IPS-11a (cell line): ENCODE measurements around the gene AP3M1.
A peak's percentile ranks its signal among the peaks of the same experiment; 100 is the strongest.
"Not testable (repeated sequence)": the region's sequence is repeated elsewhere in the genome, so short reads cannot be mapped to it uniquely, and the experiment has no call there.

Source experiments
- H3K4me3 ChIP-seq: one replicate; pipeline ENCODE4 v1.5.1; 2013; ENCODE audit warnings: low read depth, low read length, control low read depth

AP3M1 gene

DNA sequence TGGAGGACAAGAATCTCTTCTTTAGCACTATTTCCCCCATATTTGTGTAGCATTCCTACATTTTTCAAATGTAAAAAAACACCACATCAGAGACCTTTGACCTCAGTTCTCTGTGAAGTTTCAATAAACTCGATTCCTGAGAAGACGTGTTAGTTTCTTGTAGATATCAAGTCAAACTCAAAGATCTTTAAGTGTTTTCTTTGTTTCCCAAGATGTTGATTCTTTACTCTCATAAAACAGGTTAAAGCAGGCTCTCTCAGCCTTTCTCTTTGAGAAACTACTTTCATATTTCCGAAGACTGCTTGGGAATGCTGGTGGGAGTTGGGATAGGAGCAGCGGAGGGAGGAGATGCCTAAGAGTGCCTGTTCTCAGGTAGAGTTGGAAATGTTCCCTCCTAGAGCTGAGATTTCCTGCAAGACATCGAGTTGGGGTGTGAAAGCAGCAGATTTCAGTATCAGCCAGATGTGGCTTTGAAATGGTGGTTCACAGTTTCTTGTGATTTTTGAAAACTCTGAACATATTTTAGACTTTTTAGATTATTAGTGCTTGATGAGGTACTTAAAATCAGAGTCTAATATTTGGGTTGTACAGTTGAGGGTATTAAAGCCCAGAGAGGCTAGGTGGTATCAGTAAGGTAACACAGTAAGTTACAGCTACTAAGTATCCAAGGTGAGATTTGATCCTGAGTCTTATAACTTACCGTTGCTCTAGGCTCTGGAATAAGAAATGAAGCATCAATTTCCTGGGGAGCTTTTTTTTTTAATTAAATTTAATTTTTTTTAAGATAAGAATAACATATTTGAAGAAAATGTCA is 14.3 kb upstream of the AP3M1 start:
- no peak overlapping the region for H3K4me3 ChIP-seq

DNA sequence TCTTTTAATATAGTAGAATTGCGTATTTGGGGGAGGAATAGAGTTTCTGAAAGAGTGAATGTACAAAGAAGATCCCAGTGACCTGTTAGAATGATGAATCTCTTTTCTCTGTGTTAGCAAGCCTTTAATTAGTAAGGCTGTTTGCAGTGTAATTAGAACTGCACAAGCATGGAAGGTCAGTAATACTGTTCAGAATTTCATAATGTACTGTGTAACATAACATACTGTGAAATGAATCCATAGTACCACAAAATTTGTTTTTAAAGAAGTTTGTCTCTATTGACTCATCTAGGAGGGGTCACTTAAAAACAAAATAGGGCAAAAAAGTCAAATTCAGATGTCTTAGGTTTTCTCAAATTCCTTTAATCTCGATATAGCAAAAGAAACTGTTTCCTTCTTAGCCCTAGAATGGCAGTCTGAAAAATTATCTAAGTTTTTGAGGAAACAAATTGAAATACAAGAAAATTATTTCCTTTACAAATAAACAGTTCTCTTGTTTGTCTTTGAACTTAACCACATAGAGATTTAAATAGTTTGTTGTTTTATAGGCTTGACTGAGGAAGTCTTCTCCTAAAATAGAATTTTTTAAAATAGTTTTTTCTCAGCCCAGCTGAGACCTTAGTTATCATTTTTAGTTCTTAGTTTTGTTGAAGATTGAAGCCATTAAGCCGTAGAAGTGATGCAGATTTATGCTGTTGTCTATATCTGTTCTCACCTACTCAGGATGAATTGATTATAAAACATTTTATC is 12.9 kb upstream of the AP3M1 start:
- no peak overlapping the region for H3K4me3 ChIP-seq

DNA sequence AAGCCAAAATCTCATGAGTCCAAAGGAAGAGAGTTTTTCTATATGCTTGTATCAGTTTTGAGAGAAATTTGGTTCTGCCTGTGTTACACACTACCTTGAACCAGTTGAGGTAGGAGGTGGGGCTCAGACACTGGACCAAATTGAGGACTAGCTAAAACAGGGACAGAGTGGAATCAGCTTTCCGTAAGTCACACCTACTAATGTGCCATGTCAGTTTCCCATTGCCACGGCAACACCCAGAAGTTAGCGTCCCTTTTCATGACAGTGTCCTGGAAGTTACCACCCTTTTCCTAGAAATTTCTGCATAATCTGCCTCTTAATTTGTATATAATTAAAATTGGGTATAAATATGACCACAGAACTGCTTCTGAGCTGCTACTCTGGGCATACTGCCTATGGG is 9.4 kb upstream of the AP3M1 start:
- no peak overlapping the region for H3K4me3 ChIP-seq

DNA sequence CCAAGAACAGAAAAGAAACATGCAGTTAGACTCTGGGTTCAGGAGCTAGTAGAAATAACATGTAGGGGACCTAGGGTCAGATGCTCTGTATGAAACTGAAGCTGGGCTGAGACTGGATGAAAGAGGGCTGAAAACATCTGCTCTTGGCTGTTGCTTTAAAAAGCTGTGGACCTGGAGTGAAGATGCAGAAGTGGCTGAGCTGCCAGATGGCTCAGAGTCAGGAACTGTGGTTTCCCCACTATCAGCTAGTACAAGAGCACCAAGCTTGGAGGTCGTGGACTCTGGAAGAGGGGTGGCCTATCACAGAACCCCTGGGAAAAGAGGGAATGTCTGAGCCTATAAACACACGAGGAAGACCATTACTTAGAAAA is 6.3 kb upstream of the AP3M1 start:
- no peak overlapping the region for H3K4me3 ChIP-seq

DNA sequence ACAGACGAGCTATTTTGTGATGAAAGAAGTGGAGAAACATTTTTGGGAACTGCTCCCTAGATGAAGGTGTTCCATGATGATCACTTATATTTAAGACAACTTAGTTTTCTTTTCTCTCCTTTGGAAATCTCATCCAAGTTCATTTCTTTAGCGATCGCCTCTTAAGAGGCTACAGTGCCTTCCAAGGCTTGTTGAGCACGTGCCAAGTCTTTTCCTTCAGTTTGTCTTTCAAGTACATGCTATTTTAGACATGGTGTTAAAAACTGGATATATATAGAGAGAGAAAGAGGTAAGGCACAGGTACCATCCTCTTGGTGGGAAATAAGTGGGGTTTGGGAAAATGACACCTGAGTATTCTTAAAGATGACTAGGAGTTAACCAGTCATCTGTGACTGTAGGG is 3.0 kb upstream of the AP3M1 start:
- no peak overlapping the region for H3K4me3 ChIP-seq

DNA sequence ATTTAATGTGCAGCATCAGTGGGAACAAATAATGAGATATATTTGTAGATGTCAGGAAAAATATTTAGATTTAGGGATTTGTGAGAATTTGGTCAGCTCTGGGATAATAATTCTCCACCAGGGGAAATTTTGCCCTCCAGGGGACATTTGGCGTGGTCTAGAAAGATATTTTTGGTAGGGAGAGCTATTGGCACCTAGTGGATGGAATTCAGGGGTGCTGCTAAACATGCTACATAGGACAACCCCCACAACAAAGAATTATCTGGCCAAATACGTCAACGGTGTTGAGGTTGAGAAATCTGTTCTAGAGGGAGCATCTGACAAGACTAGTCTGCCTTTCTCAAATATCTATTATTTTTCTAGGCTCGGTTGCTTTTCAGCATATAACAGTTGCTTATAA is 2.5 kb upstream of the AP3M1 start:
- no peak overlapping the region for H3K4me3 ChIP-seq

DNA sequence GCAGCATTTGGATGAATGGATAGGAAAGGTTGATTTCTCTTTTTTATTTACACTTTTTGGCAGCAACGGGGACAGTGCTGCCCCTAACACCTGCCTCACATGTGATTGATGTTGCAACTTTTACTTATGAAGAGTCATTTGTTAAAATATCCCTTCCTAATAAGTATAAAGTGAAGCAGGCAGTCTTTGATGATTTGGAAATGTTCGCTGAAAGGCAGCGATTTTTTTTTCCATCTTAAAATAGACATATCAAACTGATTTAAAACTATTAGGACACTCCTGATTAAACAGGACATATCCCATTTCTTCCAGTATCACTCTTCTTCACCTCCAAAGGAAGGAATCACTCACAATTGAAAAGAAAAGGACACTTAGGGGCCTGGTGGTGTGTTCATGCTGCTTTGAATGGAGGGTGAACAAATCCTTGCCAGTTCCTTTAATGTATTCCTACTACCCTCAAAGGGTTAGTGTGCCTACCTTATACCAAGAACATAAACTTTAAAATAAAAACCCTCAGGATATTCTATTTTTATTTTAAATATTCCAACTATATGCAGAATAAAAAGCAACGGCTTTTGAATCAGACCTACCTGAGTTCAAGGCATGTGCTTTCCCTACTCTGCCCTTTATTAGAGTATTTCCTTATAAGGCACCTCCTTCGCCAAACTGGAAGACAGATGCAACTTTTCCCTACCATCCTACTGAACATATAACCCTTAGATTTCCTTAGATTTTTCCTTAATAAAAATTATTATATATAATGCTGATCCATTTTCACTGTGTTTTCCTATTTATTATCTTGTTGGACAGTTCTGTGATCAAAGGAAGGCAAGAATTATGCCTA is 1.5 kb upstream of the AP3M1 start:
- peak overlapping the region; percentile 99 for H3K4me3 ChIP-seq

- peak within 1 kb of the TSS; percentile 99 for H3K4me3 ChIP-seq
Measured at GRCh38 chr10:74150990-74151878, 606 bp upstream of the AP3M1 start, which contains the start of gene ADK. Gene ADK, plus strand, starts transcription at chr10:74151221. Its CDS starts 58 bp downstream, at chr10:74151279.

- not testable (repeated sequence) for H3K4me3 ChIP-seq
Measured at GRCh38 chr10:74146980-74147379, 3.6 kb downstream of the AP3M1 start.

DNA sequence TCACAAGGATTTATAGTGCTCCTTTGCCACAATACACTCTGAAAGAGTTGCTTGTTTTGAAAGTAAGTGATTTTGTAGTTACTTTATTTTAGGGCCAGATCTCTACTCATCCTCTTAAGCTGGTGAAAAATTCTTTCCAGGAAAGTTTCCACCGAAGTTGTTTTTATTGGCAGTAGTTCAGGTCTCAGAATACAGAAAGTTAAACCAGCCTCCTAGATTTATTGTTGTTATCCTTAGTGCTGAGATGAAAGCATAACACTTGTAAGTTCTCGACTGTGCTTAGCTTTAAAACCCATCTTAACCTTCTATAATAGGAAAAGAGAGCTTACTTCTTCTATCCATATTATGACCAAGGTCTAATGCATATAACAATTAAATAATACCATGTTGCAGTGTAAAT is 5.5 kb downstream of the AP3M1 start:
- no peak overlapping the region for H3K4me3 ChIP-seq

DNA sequence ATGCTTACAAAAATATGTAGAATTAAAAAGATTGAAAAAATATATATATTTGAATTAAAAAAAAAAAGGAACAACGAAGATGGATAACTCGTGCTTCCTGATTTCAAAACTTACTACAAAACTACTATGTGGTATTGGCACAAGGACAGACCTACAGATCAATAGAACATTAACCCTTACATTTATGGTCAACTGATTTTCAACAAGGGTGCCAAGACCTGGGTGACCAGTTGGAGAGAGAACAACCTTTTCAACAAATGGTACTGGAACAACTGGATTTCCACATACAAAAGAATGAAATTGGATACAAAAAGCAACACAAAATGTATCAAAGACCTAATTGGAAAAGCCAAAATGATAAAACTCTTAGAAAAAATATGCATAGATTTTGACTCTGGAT is 10.1 kb downstream of the AP3M1 start:
- H3K4me3 ChIP-seq = no peak overlapping the region

GRCh38 chr10:74139981-74140380 is 10.6 kb downstream of the AP3M1 start:
- no peak overlapping the region for H3K4me3 ChIP-seq

DNA sequence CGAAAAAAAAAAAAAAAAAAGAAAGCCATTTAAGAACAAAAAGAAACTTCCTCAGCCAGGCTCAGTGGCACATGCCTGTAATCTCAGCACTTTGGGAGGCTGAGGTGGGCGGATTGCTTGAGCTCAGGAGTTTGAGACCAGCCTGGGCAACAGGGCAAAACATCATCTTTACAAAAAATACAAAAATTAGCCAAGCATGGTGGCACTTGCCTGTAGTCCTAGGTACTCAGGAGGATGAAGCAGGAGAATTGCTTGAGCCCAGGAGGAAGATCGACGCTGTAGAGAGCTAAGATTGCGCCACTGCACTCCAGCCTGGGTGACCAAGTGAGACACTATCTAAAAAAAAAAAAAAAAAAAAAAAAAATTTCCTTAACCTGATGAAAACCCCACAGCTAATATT is 12.0 kb downstream of the AP3M1 start:
- H3K4me3 ChIP-seq = not testable (repeated sequence)

DNA sequence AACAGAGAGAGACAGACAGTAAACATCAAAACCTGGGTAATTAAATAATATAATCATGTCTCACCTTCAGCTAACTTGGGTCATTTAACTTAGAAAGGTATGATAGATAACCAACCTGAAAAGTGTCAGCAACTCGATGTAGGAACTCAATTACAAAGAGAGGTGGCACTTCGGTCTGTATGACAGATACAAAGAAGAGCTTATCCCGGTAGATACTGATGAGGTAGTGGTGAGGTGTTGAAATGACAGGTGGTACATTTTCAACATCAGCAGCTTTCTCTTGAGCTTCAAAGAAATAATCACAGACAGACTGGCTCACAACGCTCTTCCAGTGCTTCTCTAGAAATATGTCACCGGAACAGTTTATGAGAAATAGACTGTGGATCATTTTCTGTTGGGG is 12.6 kb downstream of the AP3M1 start:
- H3K4me3 ChIP-seq = no peak overlapping the region

DNA sequence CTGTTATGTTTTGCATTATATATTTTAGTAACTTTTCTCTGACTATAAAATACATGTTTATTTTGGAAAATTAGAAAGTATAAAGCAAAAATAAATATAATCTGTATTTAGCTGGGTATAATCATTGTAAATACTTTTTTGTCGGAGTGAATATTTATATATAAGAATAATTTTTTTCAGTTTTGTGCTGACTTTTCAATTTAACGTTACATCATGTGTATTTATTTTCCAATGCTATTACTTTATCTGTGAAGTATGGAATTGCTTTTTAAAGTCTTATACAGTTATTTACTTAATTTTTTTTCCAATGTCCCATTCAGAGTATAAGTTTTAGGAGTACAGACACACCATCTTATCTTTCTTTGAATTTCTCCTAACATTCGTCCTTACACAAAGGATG is 15.2 kb downstream of the AP3M1 start:
- no peak overlapping the region for H3K4me3 ChIP-seq

- H3K4me3 ChIP-seq = no peak overlapping the region
Measured at GRCh38 chr10:74133923-74134820, 16.5 kb downstream of the AP3M1 start.

DNA sequence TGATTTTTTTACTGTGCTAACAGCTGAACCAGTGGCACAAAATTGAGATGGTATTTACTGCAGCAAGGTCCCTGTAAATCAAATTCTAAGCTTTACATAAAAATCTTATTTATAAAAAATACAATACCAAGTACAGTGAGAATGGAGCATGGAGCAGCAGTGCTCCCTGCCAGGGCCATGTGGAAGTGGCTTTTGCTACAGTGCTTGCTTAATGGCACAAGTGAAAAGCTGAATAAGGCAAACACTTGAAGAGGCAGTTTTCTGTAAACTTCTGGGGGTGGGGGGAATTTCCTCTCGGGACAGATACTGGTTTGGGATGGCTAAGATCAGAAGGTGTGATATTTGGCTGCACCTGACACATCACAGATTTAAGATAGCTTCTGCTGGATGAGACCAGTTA is 27.5 kb downstream of the AP3M1 start:
- H3K4me3 ChIP-seq = no peak overlapping the region

GRCh38 chr10:74122060-74122459 is 28.6 kb downstream of the AP3M1 start:
- H3K4me3 ChIP-seq = no peak overlapping the region

- no peak overlapping the region for H3K4me3 ChIP-seq
Measured at GRCh38 chr10:74121368-74121767, 29.3 kb downstream of the AP3M1 start.
